Cardiac septum (tissue), 1 donor: ENCODE measurements around the gene STAB2. TPM values are rescaled to one million over a fixed set of nuclear protein-coding genes. Genes with fewer than 3 reads are reported as not detected.

ENCODE experiments used
- DNase-seq: peaks from one replicate; pipeline ENCODE4 v3.0.0-alpha.2; 2020; ENCODE audit warnings: low spot score
- intact Hi-C: fragments of 100-400 bp; cut with DNase I; formaldehyde crosslinking; loops from one replicate; pipeline ENCODE4 v1.14.0; 2022
- total RNA-seq: library from RNA; stranded (reverse); fragmentation: NEBNext Ultra II Directional; extraction: Animal tissue kit (Norgen Biotek cat#: 25700); gene quantifications from one replicate; pipeline ENCODE4 v1.2.1, GENCODE V29; 2021
- donor health status: DM: no; HTN: no; CAD: no.

Gene STAB2
- total RNA-seq, 1 donor from 2014 or later = 0.75 TPM

DNA sequence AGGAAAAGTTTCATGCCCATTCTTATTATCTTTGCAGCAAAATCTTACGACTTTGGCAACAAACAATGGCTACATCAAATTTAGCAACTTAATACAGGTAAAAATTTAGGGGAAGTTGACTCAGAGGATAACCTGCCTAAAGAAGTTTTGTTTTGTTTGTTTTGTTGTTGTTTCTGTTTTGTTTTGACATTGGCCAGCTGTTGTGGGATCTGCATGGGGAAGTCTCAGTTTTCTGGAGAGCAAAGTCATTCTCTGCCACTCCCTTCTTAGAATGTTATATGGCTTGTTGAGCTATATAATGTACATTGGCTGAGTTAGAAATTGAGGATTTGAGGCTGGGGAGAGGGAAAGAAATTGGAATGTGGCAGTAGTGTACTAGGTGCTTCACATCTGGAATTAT, 144.5 kb downstream of the STAB2 start:
- intact Hi-C loops = no loop called here
- DNase-seq = no peak

DNA sequence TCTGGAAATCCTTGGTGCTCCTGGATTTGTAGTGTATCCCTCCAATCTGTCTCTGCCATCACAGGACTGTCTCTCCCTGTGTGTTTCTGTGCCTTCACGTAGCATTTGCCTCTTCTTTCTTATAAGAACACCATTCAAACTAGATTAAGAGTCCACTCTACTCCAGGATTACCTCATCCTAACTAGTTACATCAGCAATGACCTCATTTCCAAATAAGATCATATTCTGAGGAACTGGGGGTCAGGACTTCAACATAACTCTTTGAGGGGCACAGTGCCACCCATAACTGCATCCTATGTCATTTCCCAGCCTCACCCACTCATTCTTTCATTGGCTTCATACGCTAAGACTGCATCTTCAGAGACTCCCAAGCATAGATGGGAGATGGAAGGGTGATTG, 147.8 kb downstream of the STAB2 start:
- intact Hi-C loops = no loop called here
- no peak for DNase-seq

DNA sequence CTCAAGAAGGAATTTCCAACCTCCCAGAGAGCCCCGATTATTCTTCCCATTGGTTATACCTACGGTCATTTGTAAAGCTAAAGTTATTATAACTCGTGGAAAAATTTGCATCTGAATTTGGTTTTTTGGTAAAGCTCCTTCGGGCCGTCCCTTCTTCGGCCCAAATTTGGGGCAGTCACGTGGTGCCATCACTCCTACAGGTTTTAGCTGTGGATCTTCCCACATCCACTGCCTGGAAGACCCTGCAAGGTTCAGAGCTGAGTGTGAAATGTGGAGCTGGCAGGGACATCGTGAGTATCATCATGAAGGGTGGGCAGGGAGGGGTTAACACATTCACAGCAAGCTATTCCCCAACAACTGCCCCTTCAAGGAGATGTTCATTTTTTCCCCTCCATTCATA, 148.2 kb downstream of the STAB2 start:
- intact Hi-C loops = no loop called here
- no peak for DNase-seq

DNA sequence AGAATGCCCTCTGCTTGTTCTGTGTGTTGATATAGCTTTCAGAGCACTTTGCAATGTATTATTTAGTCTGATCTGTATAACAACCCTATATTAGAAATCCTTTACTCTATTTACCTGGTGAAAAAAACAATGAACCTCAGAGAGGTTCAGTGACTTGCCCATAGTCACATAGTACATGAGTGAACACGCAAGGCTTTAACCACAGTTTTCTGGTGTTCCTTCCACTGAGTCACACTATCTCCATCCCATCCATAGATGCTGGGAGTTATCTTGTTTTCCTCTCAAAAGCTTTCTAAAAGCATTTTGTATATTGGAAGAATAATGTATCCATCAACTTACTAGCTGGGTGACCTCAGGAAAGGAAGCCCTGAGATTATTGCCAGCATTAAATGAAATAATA, 149.5 kb downstream of the STAB2 start:
- intact Hi-C loops = no loop called here
- DNase-seq = no peak

DNA sequence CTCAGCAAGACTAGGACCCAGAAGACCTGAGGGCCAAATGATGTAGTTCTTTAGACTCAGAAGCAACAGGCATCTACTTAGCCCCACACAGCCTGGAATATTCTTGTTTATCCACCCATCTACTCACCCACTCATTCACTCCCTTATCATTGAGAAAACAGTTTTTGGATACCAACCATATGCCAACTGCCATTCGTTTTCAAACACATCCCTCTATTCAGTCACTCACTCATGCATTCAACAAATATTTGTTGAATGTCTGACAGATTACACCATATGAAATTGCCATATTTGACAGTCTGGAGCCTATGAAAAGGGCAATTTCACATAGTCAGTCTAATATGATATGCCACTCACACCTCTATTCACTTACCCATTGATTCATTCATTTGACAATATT, 150.8 kb downstream of the STAB2 start:
- DNase-seq = no peak
- intact Hi-C loops = no loop called here

DNA sequence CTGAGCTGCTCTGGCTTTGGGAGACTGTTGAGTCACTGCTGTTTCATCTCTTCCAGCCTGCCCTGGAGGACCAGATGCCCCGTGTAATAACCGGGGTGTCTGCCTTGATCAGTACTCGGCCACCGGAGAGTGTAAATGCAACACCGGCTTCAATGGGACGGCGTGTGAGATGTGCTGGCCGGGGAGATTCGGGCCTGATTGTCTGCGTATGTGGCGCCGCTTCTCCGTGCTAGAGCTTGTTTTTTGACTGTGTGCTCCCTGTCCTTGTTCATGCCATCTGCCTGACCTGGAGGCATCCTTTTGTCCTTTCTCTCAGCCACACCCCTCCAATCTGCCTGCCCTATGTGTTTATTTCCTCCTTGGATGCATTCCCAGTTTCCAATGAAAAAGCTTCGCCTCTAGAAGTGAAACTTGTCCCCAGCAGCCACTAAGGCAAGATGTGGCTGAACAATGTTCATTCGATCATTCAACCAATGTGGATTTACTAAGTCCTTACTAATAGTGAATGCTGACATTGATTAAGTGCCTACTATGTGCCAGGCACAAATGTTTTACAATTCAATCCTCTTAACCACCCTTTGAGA, 155.4 kb downstream of the STAB2 start:
- intact Hi-C loops = loop anchor here (10.0 kb wide), 1 partner anchor 118 kb away; no protein-coding TSS in a partner anchor
- DNase-seq = no peak

DNA sequence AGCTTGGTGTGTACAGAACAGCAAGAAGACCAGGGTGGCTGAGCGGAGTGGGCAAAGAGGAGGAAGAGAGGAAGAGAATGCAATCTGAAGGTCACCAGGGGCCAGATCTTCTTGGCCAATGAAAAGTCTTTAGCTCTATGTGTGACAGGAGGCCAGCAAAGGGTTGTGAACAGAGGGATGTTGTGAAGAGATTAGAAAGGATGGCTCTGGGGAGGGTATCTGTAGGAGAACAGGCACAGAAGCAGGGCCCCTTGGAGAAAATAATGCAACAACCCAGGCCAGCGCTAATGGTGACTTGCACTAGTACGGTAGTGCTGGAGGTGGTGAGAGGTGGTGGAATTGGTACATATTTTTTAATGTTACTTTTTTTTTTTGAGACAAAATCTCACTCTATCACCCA, 156.7 kb downstream of the STAB2 start:
- intact Hi-C loops = loop anchor here (10.0 kb wide), 1 partner anchor 119 kb away; no protein-coding TSS in a partner anchor
- no peak for DNase-seq

DNA sequence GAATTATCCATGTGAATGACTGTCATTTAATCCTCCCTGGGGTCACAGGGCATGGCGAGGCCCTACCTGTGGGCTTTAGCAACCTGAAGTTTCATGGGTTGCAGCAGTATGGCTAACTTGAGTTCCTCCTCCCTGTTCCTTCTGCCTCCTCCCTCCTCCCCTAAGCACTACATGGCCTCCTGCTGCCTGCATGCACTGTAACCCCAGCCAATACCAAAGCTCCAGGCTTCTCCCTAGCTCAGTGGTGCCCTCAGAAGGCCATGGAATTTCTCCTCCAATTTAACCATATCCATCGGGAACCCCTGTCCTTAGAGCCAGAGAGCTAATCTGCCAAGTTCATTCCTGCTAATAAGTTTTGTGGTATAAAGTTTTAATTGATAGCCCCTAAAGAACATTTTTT, 158.9 kb downstream of the STAB2 start:
- intact Hi-C loops = loop anchor here (10.0 kb wide), 1 partner anchor 121 kb away; no protein-coding TSS in a partner anchor
- no peak for DNase-seq

DNA sequence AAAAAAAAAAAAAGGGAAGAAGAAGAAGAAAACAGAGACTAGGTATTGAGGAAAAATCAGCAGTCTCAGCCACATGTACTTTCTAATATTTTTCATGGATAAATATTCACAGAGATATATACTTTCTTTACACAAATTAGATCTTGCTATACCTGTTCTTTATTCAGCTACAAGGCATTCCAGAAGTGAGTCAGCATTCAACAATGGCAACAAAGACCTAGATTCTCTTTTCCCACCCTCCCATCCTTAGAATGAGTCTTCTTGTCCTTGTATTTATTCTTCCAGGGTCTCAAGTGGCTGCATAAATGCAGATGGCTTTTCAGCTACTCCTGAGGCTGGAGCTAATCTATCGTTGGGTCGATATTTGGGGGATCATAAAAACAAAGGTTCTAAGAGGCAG, 160.9 kb downstream of the STAB2 start:
- intact Hi-C loops = loop anchor here (10.0 kb wide), 1 partner anchor 123 kb away; no protein-coding TSS in a partner anchor
- DNase-seq = no peak

DNA sequence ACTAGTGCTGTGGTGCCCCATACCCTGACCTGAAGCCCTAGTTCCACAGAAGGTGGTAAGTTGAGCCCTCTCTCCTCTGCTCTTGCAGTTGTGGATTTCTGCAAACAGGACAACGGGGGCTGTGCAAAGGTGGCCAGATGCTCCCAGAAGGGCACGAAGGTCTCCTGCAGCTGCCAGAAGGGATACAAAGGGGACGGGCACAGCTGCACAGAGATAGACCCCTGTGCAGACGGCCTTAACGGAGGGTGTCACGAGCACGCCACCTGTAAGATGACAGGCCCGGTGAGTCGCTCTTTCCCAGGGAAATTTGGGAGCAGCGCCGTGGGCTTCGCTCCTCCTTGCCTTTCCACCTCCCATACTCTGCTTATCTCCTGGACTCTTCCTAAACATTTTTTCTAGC, 161.8 kb downstream of the STAB2 start:
- intact Hi-C loops = loop anchor here (10.0 kb wide), 1 partner anchor 124 kb away; no protein-coding TSS in a partner anchor
- DNase-seq = no peak

DNA sequence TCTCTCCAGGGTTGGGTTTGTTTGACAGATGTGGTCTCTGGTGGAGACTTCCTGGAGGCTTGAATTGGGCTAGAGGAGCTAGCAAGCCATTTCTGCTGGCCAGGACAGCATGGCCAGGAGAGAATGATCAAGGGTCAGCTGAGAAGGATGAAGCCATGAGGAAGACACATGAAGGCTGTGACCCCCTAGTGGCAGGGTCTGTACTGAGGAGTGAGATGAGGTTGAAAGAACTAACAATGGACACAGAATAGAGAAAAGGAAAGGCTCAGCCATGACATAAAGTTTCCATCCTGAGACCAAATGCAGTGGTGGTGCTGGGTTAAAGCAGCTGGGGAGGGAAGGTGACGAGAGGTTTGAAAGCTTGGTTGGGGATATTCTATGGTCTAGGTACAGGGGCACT, 164.1 kb downstream of the STAB2 start:
- intact Hi-C loops = no loop called here
- DNase-seq = no peak

DNA sequence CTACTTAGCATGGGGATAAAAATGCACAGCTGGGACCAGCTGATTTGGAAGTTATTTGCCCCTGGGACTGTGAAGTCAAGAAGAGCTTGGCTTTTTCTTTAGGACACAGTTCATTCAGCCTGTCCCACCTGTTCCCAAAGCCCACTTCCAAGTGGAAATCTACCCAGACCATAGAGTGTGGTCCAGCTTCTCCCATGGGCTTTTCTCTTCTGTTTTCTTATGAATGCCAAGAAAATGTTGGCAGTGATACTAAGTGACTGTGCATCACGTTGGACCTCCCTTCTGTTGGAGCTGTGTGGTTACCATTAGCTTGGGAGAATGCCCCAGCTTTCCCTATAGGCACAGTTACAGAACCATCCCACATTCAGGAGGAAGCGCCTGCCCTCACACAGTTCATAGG, 164.5 kb downstream of the STAB2 start:
- no peak for DNase-seq
- intact Hi-C loops = no loop called here

DNA sequence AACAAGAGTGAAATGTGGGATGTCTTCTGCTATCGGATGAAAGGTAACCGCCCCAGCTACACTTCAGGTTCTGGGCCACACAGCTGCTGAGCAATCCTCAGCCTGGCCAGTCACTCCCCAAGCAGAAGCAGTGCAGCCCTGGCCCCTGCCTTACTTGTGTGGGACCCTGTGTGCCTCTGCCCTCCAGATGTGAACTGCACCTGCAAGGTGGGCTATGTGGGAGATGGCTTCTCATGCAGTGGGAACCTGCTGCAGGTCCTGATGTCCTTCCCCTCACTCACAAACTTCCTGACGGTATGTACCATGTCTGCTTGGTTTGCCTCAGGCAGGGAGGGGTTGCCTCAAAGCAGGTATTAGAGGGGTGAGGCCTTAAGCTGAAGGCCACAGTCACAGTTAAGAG, 168.4 kb downstream of the STAB2 start:
- intact Hi-C loops = no loop called here
- DNase-seq = no peak

DNA sequence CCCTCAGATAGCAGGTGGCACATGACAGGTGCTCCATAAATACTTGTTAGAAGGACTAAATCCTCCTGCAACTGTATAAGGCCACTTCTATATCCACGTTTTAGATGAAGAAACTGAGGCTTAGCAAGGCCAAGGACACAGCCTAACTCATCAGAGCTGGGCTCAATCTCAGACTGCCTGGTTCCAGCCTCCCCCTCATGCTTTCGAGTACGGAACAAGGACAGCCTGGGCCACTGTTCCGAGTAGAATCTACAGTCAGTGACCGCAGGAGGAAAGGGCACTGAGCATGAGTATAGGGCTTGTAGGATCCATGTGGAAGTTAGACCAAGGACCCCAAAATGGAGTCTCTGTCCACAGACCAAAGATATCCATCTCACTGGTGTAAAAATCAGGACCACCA, 169.4 kb downstream of the STAB2 start:
- intact Hi-C loops = no loop called here
- DNase-seq = no peak

DNA sequence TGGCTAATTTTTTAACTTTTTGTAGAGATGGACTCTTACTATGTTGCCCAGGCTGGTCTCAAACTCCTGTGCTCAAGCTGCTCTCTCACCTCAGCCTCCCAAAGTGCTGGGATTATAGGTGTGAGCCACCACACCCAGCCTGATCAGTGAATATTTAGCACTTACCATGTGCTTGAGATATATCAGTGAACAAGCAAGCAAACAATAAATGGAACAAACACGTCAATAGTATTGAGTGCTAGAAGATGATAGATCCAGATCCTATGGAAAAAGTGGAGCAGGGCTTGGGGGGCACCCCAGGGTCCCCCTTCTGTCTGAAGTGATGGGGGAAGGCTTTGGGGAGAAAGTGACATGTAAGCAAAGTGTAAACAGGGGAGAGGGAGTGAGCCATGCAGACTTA, 170.2 kb downstream of the STAB2 start:
- intact Hi-C loops = no loop called here
- DNase-seq = no peak

DNA sequence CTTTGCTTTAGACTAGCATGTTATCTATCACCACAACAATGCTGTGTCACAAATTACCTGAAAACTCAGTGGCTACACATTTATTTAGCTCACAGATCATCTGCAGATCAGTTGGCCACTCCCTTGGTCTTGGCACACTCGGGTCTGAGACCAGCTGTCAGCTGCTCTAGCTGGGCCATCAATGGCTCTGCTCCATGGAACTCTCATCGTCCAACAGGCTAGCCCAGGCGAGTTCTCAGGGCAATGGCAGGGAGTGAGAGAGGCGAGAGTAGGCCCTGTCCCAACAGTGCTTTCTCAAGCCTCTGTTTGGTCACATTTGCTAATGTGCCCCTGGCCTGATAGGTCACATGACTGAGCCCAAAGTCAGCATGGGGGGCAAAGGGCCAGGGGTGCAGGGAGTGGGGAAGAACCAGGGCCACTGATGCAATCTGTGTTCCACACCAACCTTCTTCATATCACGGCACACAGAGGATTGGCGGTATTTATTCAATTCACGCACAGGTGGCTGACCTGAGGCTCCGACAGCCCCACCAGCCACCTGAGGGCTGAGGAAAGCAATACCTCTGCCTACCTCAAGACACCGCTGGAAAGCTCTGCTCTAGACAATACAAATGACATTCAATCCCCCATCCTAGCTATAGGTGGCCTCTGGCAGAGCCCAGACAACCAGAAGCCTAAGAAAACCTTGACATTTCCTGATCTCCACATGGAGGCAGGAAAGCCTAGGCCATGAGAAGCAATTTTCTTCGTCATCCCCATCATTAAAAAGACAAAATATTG, 171.4 kb downstream of the STAB2 start:
- DNase-seq = no peak
- intact Hi-C loops = no loop called here

DNA sequence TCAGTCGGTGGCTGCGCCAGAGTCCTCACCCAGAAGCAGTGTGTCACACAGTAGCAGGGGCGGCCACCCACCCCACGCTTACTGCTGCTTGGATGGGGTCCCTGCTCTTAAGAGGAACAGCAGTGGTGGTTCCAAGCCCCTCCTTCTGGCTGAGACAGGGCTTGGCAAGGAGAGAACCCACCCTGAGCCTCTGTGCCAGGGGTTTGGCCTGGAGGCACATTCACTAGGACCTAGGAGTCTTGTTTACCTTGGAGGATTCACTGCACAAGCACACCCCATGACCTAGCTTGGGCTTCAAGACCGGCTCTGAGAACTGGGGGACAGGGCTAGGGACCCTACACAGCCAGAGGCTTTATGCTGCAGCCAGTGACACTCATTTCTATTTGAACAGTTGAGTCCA, 175.4 kb downstream of the STAB2 start:
- no peak for DNase-seq
- intact Hi-C loops = no loop called here

DNA sequence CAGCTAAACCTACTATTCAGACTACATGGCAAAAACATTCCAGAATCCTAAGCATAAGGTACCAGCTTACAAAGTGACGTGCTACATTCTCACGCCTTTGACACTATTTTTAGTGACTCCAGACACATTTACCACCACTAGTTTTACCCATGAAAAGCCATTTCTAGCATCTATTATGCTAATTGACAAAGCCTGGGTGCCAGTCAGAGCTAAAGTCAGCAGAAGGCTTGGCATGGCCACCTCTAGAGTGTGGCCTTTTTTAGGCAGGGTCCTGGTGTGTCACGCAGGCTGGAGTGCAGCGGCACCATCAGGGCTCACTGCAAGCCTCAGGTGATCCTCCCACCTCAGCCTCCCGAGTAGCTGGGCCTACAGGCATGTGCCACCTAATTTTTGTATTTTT, 178.2 kb downstream of the STAB2 start:
- no peak for DNase-seq
- intact Hi-C loops = no loop called here

DNA sequence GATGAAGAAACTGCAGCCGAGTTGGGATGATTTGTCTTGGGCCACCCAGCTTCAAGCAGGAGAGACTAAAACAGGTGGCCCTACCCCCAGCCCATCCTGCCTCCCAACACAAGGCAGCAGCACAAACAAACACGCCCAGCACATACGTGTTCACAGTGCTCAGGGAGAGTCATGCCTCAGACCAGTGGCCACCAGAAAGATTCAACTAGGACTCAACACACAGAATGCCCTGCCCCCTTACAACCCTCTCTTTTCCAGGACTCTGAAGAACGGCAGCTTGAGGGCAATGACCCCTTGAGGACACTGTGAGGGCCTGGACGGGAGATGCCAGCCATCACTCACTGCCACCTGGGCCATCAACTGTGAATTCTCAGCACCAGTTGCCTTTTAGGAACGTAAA, 179.0 kb downstream of the STAB2 start:
- intact Hi-C loops = no loop called here
- no peak for DNase-seq

DNA sequence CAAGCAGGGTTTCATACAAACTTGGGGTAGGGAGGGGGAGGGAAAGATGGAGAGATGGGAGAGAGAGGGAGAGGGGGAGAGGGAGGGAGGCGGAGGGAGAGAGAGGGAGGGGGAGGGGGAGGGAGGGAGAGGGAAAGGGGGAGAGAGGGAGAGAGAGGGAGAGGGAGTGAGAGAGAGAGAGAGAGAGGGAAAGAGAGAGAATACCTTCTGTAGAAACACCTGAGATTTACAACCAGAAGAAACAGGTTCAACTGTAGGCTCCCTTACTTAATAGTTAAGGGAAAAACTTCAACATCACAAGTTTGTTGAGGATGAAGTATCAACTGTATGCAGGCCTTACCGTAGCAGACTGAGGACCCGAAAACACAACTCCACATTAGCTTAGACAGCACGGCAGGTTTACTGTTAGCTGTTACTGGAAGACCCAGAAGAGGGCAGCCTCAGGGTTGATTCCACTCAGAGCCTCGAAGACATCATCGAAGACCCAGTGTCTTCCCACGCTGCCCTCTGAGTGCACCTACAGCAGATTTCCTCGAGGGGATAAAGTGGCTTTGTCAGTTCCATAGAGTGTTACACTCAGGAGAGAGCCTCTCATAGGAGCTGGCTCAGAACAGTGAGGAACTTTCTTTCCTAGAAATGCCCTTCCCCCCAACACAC, 181.5 kb downstream of the STAB2 start:
- DNase-seq = no peak
- intact Hi-C loops = no loop called here
